HS-5 (cell line): Measurements from ENCODE around the gene NDUFAF3.
"Not testable (repeated sequence)": the region's sequence is repeated elsewhere in the genome, so short reads cannot be mapped to it uniquely, and the experiment has no call there.

Experiments used
- DNase-seq: peaks from one replicate; pipeline ENCODE4 v3.0.0-alpha.2; 2012; ENCODE audit warnings: low read depth

NDUFAF3 gene

GRCh38 chr3:48999085-48999858 lies 22.6 kb upstream of the NDUFAF3 start:
- no peak for DNase-seq

- no peak for DNase-seq
These were observed 20.8 kb upstream of the NDUFAF3 start for GRCh38 chr3:49001155-49001554.

- DNase-seq, result no peak
These were observed 17.3 kb upstream of the NDUFAF3 start for GRCh38 chr3:49004352-49005302.

GRCh38 chr3:49005303-49005680 lies 16.6 kb upstream of the NDUFAF3 start:
- DNase-seq, result no peak

GRCh38 chr3:49005998-49006397 lies 15.9 kb upstream of the NDUFAF3 start:
- no peak for DNase-seq

- DNase-seq, result no peak
These were observed 15.4 kb upstream of the NDUFAF3 start for GRCh38 chr3:49006408-49007067.

- peak; percentile 91 for DNase-seq
These were observed 14.7 kb upstream of the NDUFAF3 start, which contains the start of gene WDR6 for GRCh38 chr3:49007068-49007770. Gene WDR6, plus strand, starts transcription at chr3:49007391. Its CDS starts 41 bp downstream, at chr3:49007432.

- DNase-seq, result peak; percentile 58
These were observed 14.0 kb upstream of the NDUFAF3 start for GRCh38 chr3:49007771-49008528.

- DNase-seq, result not testable (repeated sequence)
These were observed 13.3 kb upstream of the NDUFAF3 start for GRCh38 chr3:49008627-49009026.

GRCh38 chr3:49009396-49009795 lies 12.5 kb upstream of the NDUFAF3 start:
- DNase-seq, result no peak

- DNase-seq, result no peak
These were observed 9.4 kb upstream of the NDUFAF3 start for GRCh38 chr3:49012441-49013017.

GRCh38 chr3:49013113-49013737 lies 8.7 kb upstream of the NDUFAF3 start:
- DNase-seq, result no peak

- no peak for DNase-seq
These were observed 7.9 kb upstream of the NDUFAF3 start for GRCh38 chr3:49013738-49014660.

GRCh38 chr3:49015072-49015471 lies 6.8 kb upstream of the NDUFAF3 start:
- no peak for DNase-seq

GRCh38 chr3:49015765-49016164 lies 6.2 kb upstream of the NDUFAF3 start:
- DNase-seq, result no peak

- DNase-seq, result no peak
These were observed 5.3 kb upstream of the NDUFAF3 start for GRCh38 chr3:49016414-49017228.

GRCh38 chr3:49017229-49017970 lies 4.5 kb upstream of the NDUFAF3 start:
- no peak for DNase-seq
